Measurements from ENCODE around the gene PYHIN1.

- no peak for TF ChIP-seq POLR2A (IDR thresholded peaks at IDR 0.05; ENCODE audit: extremely low read depth, insufficient read length)
- no peak for TF ChIP-seq CTCF (IDR thresholded peaks at IDR 0.05; ENCODE audit: low read depth, low read length)
- no peak for TF ChIP-seq MAX (IDR thresholded peaks at IDR 0.05; ENCODE audit: low read depth, low read length)
- no peak for TF ChIP-seq MYC (IDR thresholded peaks at IDR 0.05; ENCODE audit: low read depth, low read length)
Observed at GRCh38 chr1:158978730-158979129, 47.4 kb downstream of the PYHIN1 start.

Measured in NB4 (cell line).